ENCODE results near the gene HHEX. TPM values are rescaled to one million over a fixed set of nuclear protein-coding genes. Genes with fewer than 3 reads are reported as not detected.

Gene HHEX
- total and polyA plus RNA-seq, 2 of the 4 experiments (the other 2 are of a cell fraction), result 2.3 to 7.7 TPM

- no peak for TF ChIP-seq USF2 (IDR thresholded peaks at IDR 0.05; ENCODE audit: low read depth, low read length)
Observed at GRCh38 chr10:92692080-92692671, 2.4 kb downstream of the HHEX start (continued).

- intact Hi-C loops (cut with micrococcal nuclease), result loop anchor here (5.0 kb wide), 1 partner anchor 129 kb away; no protein-coding TSS in a partner anchor
Observed at GRCh38 chr10:92692697-92693533, 3.2 kb downstream of the HHEX start.

More at GRCh38 chr10:92692697-92693533, 3.2 kb downstream of the HHEX start:
- Histone ChIP-seq H2BK5ac (ENCODE audit: low read depth, low read length, poor library complexity, severe bottlenecking) (no peak overlapping the region), H4K5ac (ENCODE audit: low read depth, low read length) (no peak overlapping the region), H3K23ac (ENCODE audit: low read depth, low read length) (no peak overlapping the region), H3K14ac (replicated peaks; ENCODE audit: low read depth, low read length) (no peak overlapping the region), H3K27ac (ENCODE audit: insufficient read depth, low read length) (no peak overlapping the region), H3K56ac (ENCODE audit: extremely low read depth, insufficient read depth, low read length) (no peak overlapping the region), H2BK15ac (ENCODE audit: low read depth, low read length) (no peak overlapping the region), H2BK20ac (ENCODE audit: low read depth, low read length) (no peak overlapping the region), H3K4me1 (ENCODE audit: control insufficient read depth, insufficient read depth, low read length) (peaks cover 27% of the 10 kb centered on the region), H3K9me1 (ENCODE audit: insufficient read depth, low read length) (peaks cover 8% of the 10 kb centered on the region; the same call in 1 of the 2 replicates), H3K79me1 (ENCODE audit: low read depth in 1 of 2, low read length in 2 of 2) (peaks cover 16 to 51% of the 10 kb centered on the region in 2 experiments; a peak in 3 of 4 replicates), H3K4me2 (ENCODE audit: low read depth, low read length) (peak overlapping the region; percentile 75; the same call in 1 of the 2 replicates), H4K8ac (ENCODE audit: low read depth in 2 of 2, low read length in 2 of 2) (no peak overlapping the region), H3K36me3 (ENCODE audit: control insufficient read depth, insufficient read depth, low read length) (peaks cover 9% of the 10 kb centered on the region), H3K18ac (ENCODE audit: low read depth, low read length) (no peak overlapping the region), H2AK9ac (replicated peaks; ENCODE audit: low read depth, low read length, poor library complexity) (no peak overlapping the region), H3K9me3 (ENCODE audit: control insufficient read depth, insufficient read depth, low read length) (no peaks in the 10 kb centered on the region), H4K91ac (ENCODE audit: insufficient read depth, low read depth, low read length) (no peak overlapping the region), H2AK5ac (ENCODE audit: low read depth, low read length) (no peak overlapping the region), H3K9ac (ENCODE audit: low read depth, low read length) (no peak overlapping the region), H3K4ac (ENCODE audit: low read depth, low read length) (no peak overlapping the region), H3K27me3 (ENCODE audit: control insufficient read depth, insufficient read depth, low read length) (no peaks in the 10 kb centered on the region), H2BK120ac (ENCODE audit: low read depth, low read length) (no peak overlapping the region), H4K20me1 (ENCODE audit: insufficient read depth, low read length) (0 out of 2 replicates have a peak, but pooled peaks cover 3% of the 10 kb centered on the region), H2AFZ (replicated peaks; ENCODE audit: low read length, poor library complexity) (no peak overlapping the region), H3K4me3 (ENCODE audit: insufficient read depth, low read depth, low read length) (no peak overlapping the region; the same call in 1 of the 2 replicates)
- DNase-seq (no peak), ATAC-seq (ENCODE audit: low read depth) (no peak)
- TF ChIP-seq CEBPB (IDR thresholded peaks at IDR 0.05; ENCODE audit: low read depth, low read length) (peak; percentile 92), CHD1 (IDR thresholded peaks at IDR 0.05; ENCODE audit: low read depth, low read length) (no peak), RFX5 (IDR thresholded peaks at IDR 0.05; ENCODE audit: low read depth, low read length) (no peak), NFE2L2 (IDR thresholded peaks at IDR 0.05; ENCODE audit: low read depth, low read length) (no peak), RCOR1 (IDR thresholded peaks at IDR 0.05; ENCODE audit: insufficient replicate concordance, low read length) (no peak), RAD21 (IDR thresholded peaks at IDR 0.05; ENCODE audit: low read length) (no peak)
- CTCF ChIA-PET, result interaction anchor here (0.7 kb wide), 1 partner anchor 150 kb away, joined by 3 read pairs; no protein-coding TSS in a partner anchor
- POLR2A ChIA-PET (ENCODE audit: unreplicated experiment), result interaction anchor here (0.5 to 0.7 kb wide), 2 partner anchors 74 to 176 kb away, joined by 3 to 6 read pairs; no protein-coding TSS in a partner anchor
- dilution Hi-C loops (cut with HindIII; ENCODE audit: low sequenced_read_pairs, unreplicated experiment), result no loop called here
- in situ Hi-C loops (cut with MboI; ENCODE audit: low sequenced_read_pairs), result no loop called here
- no TSS peak for BruUV-seq (replicated peaks)
- WGBS, 2 experiments (ENCODE audit: extremely low coverage in 2 of 2, insufficient read length in 1 of 2), result no CpG with 5 or more reads among the region's 7 CpGs
